ENCODE measurements around the gene REEP2.

DNA sequence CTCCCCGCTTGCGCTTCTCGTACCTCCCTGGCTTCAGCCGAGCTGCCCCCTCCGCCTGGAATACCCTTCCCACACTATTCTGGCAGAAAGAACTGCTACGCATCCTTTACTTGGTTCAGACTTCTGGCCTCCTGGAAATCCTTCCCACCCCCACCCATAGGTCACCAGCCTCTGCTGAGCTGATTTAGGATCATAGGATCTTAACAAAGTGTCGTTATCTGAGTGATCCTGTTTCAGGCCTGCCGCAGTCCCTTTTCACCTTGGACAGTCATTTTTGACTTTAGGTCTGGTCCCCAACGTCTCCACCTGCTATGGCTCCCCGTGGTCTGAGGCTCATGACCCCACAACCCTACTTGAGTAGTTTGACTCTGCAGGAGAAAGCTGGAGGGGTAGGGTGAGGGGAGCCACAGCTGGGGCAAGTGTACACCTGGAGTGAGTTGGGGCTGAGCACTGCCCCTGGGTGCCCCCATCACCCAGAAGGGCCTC lies 53.7 kb downstream of the REEP2 start:
- TF ChIP-seq POLR2A (IDR thresholded peaks at IDR 0.05): no peak
- TF ChIP-seq, protein P1, sequence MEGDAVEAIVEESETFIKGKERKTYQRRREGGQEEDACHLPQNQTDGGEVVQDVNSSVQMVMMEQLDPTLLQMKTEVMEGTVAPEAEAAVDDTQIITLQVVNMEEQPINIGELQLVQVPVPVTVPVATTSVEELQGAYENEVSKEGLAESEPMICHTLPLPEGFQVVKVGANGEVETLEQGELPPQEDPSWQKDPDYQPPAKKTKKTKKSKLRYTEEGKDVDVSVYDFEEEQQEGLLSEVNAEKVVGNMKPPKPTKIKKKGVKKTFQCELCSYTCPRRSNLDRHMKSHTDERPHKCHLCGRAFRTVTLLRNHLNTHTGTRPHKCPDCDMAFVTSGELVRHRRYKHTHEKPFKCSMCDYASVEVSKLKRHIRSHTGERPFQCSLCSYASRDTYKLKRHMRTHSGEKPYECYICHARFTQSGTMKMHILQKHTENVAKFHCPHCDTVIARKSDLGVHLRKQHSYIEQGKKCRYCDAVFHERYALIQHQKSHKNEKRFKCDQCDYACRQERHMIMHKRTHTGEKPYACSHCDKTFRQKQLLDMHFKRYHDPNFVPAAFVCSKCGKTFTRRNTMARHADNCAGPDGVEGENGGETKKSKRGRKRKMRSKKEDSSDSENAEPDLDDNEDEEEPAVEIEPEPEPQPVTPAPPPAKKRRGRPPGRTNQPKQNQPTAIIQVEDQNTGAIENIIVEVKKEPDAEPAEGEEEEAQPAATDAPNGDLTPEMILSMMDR (IDR thresholded peaks at IDR 0.05 in 4 of 5, conservative IDR thresholded peaks at IDR 0.05 in 1 of 5): no peak
